Fibroblast of mammary gland (primary cell): ENCODE results near the gene TRIM41.
"Not testable (repeated sequence)": the region's sequence is repeated elsewhere in the genome, so short reads cannot be mapped to it uniquely, and the experiment has no call there.

Experiments used
- DNase-seq: peaks from one replicate; pipeline ENCODE4 v3.0.0-alpha.2; 2010; ENCODE audit warnings: low read depth
- H3K4me3 ChIP-seq: 2 replicates; pipeline ENCODE4 v1.5.1; 2011; ENCODE audit warnings: low read depth, mild to moderate bottlenecking, low read length, moderate library complexity; ENCODE audit not compliant: control insufficient read depth
- TF ChIP-seq, protein P1 (sequence below): conservative IDR thresholded peaks from 2 replicates; pipeline ENCODE4 v1.5.1; 2011; ENCODE audit warnings: low read depth, low read length, inconsistent platforms; ENCODE audit not compliant: control insufficient read depth, insufficient read depth

TRIM41 gene

DNA sequence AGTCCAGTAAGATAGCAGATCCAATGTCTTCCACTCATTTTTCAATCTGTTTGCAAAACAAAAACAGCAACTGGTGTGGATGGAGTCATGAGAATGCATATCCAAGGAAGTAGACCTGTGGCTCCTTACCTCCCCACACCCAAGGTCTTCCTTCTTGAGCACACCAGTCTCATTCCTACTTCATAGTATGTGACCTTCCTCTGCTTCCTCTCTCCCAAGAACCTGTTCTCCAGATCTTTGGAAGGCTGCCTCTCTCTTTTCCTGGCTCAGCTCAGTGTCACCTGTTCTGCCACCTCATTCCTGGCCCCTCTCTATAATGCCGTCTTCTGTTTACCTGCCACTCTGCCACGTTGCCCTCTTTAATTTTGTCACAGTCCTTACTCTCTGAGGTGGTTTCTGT, 10.1 kb upstream of the TRIM41 start:
- H3K4me3 ChIP-seq, result no peak overlapping the region
- no peak for DNase-seq
- TF ChIP-seq, protein P1, sequence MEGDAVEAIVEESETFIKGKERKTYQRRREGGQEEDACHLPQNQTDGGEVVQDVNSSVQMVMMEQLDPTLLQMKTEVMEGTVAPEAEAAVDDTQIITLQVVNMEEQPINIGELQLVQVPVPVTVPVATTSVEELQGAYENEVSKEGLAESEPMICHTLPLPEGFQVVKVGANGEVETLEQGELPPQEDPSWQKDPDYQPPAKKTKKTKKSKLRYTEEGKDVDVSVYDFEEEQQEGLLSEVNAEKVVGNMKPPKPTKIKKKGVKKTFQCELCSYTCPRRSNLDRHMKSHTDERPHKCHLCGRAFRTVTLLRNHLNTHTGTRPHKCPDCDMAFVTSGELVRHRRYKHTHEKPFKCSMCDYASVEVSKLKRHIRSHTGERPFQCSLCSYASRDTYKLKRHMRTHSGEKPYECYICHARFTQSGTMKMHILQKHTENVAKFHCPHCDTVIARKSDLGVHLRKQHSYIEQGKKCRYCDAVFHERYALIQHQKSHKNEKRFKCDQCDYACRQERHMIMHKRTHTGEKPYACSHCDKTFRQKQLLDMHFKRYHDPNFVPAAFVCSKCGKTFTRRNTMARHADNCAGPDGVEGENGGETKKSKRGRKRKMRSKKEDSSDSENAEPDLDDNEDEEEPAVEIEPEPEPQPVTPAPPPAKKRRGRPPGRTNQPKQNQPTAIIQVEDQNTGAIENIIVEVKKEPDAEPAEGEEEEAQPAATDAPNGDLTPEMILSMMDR, result no peak

DNA sequence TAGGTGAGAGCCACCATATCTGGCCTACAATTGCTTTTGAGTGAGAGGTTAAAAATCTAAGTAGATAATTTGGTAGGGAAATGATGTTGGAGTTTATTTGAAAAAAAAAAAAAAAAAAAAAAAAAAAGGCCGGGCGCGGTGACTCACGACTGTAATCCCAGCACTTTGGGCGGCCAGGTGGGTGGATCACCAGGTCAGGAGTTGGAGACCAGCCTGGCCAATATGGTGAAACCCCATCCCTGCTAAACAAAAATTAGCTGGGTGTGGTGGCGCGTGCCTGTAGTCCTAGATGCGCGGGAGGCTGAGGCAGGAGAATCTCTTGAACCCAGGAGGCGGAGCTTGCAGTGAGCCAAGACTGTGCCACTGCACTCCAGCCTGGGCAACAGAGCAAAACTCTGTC, 8.8 kb upstream of the TRIM41 start:
- H3K4me3 ChIP-seq, result not testable (repeated sequence)

DNA sequence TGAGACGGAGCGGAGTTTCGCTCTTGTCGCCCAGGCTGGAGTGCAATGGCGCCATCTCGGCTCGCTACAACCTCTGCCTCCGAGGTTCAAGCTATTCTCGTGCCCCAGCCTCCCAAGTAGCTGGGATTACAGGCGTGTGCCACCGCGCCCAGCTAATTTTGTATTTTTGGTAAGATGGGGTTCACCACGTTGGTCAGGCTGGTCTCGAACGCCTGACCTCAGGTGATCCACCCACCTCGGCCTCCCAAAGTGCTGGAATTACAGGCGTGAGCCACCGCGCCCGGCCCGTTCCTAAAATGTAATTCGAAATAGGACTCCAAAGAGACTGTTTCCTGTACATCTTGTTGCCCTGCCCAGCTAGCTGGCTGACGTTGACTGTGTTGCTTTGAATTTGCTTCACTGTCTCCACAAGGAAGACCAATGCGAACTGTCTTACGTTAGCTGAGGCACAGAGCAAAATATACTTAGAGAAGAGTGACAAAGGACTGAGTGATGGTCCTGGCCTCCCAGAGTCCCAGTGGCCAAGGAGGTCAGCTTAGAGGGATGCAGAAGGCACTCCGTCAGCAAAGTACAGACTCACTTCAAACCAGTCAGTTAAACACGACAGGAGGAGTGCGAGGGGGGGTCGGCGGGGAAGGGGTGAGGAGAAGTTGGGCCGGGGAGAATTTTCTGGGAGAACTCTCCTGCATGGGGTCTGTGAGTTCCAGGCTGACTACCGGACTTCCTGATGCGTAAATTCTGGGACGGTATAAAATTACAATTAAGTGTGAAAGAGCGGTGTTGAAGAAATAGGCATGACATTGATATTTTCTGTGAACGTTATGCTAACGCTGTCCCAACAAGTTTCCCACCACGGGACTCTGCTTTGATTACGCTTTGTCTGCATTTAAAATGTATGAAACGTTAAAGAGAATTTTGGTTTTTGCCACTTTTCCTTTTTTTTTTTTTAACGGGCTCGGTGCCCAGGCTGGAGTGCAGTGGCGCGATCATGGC, 6.8 kb upstream of the TRIM41 start:
- peak overlapping the region; percentile 55 for H3K4me3 ChIP-seq
- DNase-seq, result peak; percentile 79
- TF ChIP-seq, protein P1, result no peak

More for the DNA sequence above, 8.8 kb upstream of the TRIM41 start:
- not testable (repeated sequence) for DNase-seq

DNA sequence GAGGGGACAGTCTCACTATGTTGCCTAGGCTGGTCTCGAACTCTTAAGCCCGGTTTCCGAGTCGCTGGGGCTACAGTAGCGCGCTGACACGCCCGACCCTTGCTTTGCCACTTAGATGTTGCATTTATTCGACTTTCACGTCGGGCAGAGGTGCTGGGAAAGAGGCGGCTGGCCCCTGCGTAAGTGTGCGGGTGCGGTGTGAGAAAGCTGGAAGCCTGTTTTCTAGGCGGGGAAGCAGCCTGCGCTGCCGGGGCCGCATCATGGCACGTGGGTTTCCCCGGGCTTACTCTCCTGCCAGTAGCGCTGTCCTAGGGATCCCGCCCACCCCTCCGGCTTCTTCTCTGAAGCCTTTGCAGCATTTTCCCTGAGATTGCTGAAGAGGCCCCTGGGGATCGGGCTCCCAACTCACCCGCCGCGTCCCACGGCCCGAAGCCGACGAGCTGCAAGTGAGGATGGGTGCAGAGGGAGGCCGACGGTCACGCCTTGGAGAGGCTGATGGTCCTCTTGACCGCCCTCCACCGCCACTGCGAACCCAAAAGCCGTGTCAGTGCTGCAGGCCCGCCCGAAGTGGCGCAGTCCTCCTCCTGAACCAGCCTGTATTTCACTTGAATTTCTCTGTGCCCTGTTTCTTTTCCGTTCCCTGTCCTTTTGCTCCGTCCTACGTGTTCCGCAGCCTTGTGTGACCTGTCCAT, 5.8 kb upstream of the TRIM41 start:
- TF ChIP-seq, protein P1, result no peak
- H3K4me3 ChIP-seq, result peak overlapping the region; percentile 49
- DNase-seq, result peak; percentile 56

DNA sequence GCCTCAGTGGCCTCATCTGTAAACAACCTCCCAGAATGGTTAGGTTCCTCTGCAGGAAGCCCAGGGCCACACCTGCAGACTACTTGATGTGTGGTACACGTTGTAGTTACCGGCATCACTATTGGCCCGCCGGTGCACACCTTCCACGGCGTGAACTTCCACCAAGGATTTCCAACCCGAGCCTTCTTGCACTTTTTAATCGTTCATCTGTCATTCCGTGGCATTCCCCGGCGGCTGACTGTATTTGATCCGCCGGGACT, 5.3 kb upstream of the TRIM41 start:
- peak overlapping the region; percentile 49 for H3K4me3 ChIP-seq
- DNase-seq, result no peak
- TF ChIP-seq, protein P1, result no peak

DNA sequence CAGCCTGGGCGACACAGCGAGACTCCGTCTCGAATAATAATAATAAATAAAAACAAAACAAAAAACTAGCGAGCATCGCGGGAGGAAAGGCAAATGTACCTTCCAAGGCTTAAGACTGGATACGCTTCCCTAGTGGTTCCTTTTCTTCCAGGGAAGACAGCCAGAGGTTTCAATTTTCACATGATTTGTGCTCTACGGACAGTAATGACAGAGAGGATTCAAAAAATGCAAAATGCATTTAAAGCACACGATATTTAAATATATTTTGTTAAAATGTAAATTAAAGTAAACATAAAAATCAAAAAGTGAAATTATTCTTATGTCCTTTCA, 4.3 kb upstream of the TRIM41 start:
- no peak for DNase-seq
- TF ChIP-seq, protein P1, result no peak
- H3K4me3 ChIP-seq, result peak overlapping the region; percentile 44
